Liver (tissue), 9 donors: ENCODE measurements around the gene SERPIND1. TPM values are rescaled to one million over a fixed set of nuclear protein-coding genes. Genes with fewer than 3 reads are reported as not detected.

Source experiments
- DNase-seq: peaks from one replicate; pipeline ENCODE4 v3.0.0-alpha.2; 2017; ENCODE audit warnings: low spot score
- H3K27ac ChIP-seq, 2 donors: one replicate each; pipeline ENCODE4 v1.7.0; 2013; ENCODE audit warnings: inconsistent platforms in 2 of 2, low read length in 2 of 2, control low read depth in 1 of 2, low read depth in 1 of 2, mild to moderate bottlenecking in 1 of 2
- H3K27me3 ChIP-seq, 4 donors: one replicate each; pipeline versions ENCODE4 v1.6.1 to v1.7.0; 2013; ENCODE audit warnings: low read length in 3 of 4, inconsistent platforms in 1 of 4, mild to moderate bottlenecking in 1 of 4, moderate library complexity in 1 of 4; ENCODE audit not compliant: control insufficient read depth in 4 of 4, insufficient read depth in 4 of 4
- H3K36me3 ChIP-seq, 4 donors: one replicate each; pipeline versions ENCODE4 v1.6.1 to v1.7.0; 2013; ENCODE audit warnings: low read length in 3 of 4, mild to moderate bottlenecking in 3 of 4, low read depth in 1 of 4, moderate library complexity in 1 of 4; ENCODE audit not compliant: control insufficient read depth in 4 of 4, insufficient read depth in 3 of 4
- H3K4me1 ChIP-seq, 4 donors: one replicate each; pipeline versions ENCODE4 v1.6.1 to v1.7.0; 2013; ENCODE audit warnings: low read length in 3 of 4, mild to moderate bottlenecking in 3 of 4, moderate library complexity in 1 of 4; ENCODE audit not compliant: control insufficient read depth in 4 of 4, insufficient read depth in 4 of 4
- H3K4me3 ChIP-seq, 3 donors: one replicate each; pipeline versions ENCODE4 v1.6.1 to v1.7.0; 2013; ENCODE audit warnings: low read length in 3 of 3, control low read depth in 1 of 3, low read depth in 1 of 3, mild to moderate bottlenecking in 1 of 3
- H3K9ac ChIP-seq, 2 donors: one replicate each; pipeline ENCODE4 v1.7.0; 2013; ENCODE audit warnings: low read length in 2 of 2, mild to moderate bottlenecking in 2 of 2, moderate library complexity in 2 of 2, control low read depth in 1 of 2, low read depth in 1 of 2
- H3K9me3 ChIP-seq, 4 donors: one replicate each; pipeline versions ENCODE4 v1.6.1 to v1.7.0; 2013; ENCODE audit warnings: low read length in 3 of 4; ENCODE audit not compliant: control insufficient read depth in 4 of 4
- EGR1 ChIP-seq, 2 donors: IDR thresholded peaks; 2 replicates each; pipeline ENCODE4 v1.6.1; 2016 to 2018; ENCODE audit warnings: antibody characterized with exemption in 2 of 2, low read depth in 2 of 2
- FOXA1 ChIP-seq: IDR thresholded peaks from 2 replicates; pipeline ENCODE4 v1.6.1; 2016; ENCODE audit warnings: antibody characterized with exemption
- FOXA2 ChIP-seq: IDR thresholded peaks from 2 replicates; pipeline ENCODE4 v1.6.1; 2016; ENCODE audit warnings: antibody characterized with exemption
- GABPA ChIP-seq, 2 donors: IDR thresholded peaks in 1 of 2; conservative IDR thresholded peaks in 1 of 2; 2 replicates each; pipeline ENCODE4 v1.6.1; 2016; ENCODE audit warnings: antibody characterized with exemption in 2 of 2, mild to moderate bottlenecking in 1 of 2, moderate library complexity in 1 of 2
- HNF4A ChIP-seq, 2 donors: conservative IDR thresholded peaks; 2 replicates each; pipeline ENCODE4 v1.6.1; 2016; ENCODE audit warnings: antibody characterized with exemption in 2 of 2, mild to moderate bottlenecking in 2 of 2
- HNF4G ChIP-seq: IDR thresholded peaks from 2 replicates; pipeline ENCODE4 v1.6.1; 2016; ENCODE audit warnings: antibody characterized with exemption
- JUND ChIP-seq, 2 donors: IDR thresholded peaks; 2 replicates each; pipeline ENCODE4 v1.6.1; 2016; ENCODE audit warnings: antibody characterized with exemption in 2 of 2
- NR2F2 ChIP-seq: IDR thresholded peaks from 2 replicates; pipeline ENCODE4 v1.6.1; 2016; ENCODE audit warnings: antibody characterized with exemption
- RAD21 ChIP-seq, 2 donors: IDR thresholded peaks; 2 replicates each; pipeline ENCODE4 v1.6.1; 2016; ENCODE audit warnings: antibody characterized with exemption in 2 of 2, mild to moderate bottlenecking in 2 of 2
- REST ChIP-seq: IDR thresholded peaks from 2 replicates; pipeline ENCODE4 v1.6.1; 2016; ENCODE audit warnings: antibody characterized with exemption, mild to moderate bottlenecking
- RXRA ChIP-seq, 2 donors: IDR thresholded peaks; 2 replicates each; pipeline ENCODE4 v1.6.1; 2017 to 2018; ENCODE audit warnings: antibody characterized with exemption in 2 of 2, mild to moderate bottlenecking in 1 of 2
- SP1 ChIP-seq: IDR thresholded peaks from 2 replicates; pipeline ENCODE4 v1.6.1; 2018; ENCODE audit warnings: antibody characterized with exemption, mild to moderate bottlenecking
- TAF1 ChIP-seq: conservative IDR thresholded peaks from 2 replicates; pipeline ENCODE4 v1.6.1; 2016; ENCODE audit warnings: antibody characterized with exemption, mild to moderate bottlenecking
- YY1 ChIP-seq: IDR thresholded peaks from 2 replicates; pipeline ENCODE4 v1.6.1; 2016; ENCODE audit warnings: antibody characterized with exemption, mild to moderate bottlenecking
- WGBS: extraction: QIAGEN DNeasy Blood & Tissue Kit; methylation state at CpG from one replicate; pipeline ENCODE4 v1.1.7; 2013; 5-methylcytosine and 5-hydroxymethylcytosine counted together
- polyA plus RNA-seq, 2 donors: library from polyadenylated mRNA; stranded (reverse) in 1 of 2; unstranded in 1 of 2; fragments of 200-250 nt in 1 of 2; fragments of >200 nt in 1 of 2; fragmentation: Nextera tagmentation in 1 of 2; extraction: Ambion mirVana in 1 of 2; gene quantifications; one replicate each; pipeline versions ENCODE4 v1.2.1 to v1.2.3, GENCODE V29; 2013 to 2015
- total RNA-seq, 2 donors: library from RNA; depleted of rRNA; stranded (reverse); fragments of >200 nt; gene quantifications; one replicate each; pipeline ENCODE4 v1.2.3, GENCODE V29; 2014
- TF ChIP-seq, protein P1 (sequence below): IDR thresholded peaks from 2 replicates; pipeline ENCODE4 v1.6.1; 2016; ENCODE audit warnings: antibody characterized with exemption
- TF ChIP-seq, protein P2 (sequence below): fragments of 150-350 bp; IDR thresholded peaks from 2 replicates; pipeline ENCODE4 v1.5.1; 2017; ENCODE audit warnings: improper control_type of control experiment, low read depth, low read length; ENCODE audit not compliant: missing input control
- TF ChIP-seq, protein P3 (sequence below): IDR thresholded peaks from 2 replicates; pipeline ENCODE4 v1.6.1; 2016; ENCODE audit warnings: antibody characterized with exemption
- TF ChIP-seq, protein P4 (sequence below): IDR thresholded peaks from 2 replicates; pipeline ENCODE4 v1.6.1; 2016; ENCODE audit warnings: antibody characterized with exemption
- donor health status: healthy.
- donor health status: healthy.
- donor health status: healthy.
- donor health status: healthy.
- donor health status: healthy.

The SERPIND1 gene
- total and polyA plus RNA-seq, 4 donors = 117 to 176 (median 170) TPM

GRCh38 chr22:20776624-20777405 is 2.9 kb downstream of the SERPIND1 start:
- Histone ChIP-seq H3K27ac (peak overlapping the region; percentile 76 to 96), H3K4me3 (peak overlapping the region; percentile 20 to 75 (median 26)), H3K4me1 (peaks cover 18 to 68% (median 53%) of the 10 kb centered on the region in 4 donors), H3K36me3 (peaks cover 0 to 14% (median 8%) of the 10 kb centered on the region in 4 donors), H3K27me3 (no peaks in the 10 kb centered on the region), H3K9me3 (no peaks in the 10 kb centered on the region), H3K9ac (peak overlapping the region; percentile 70 to 99)
- TF ChIP-seq, protein P1, sequence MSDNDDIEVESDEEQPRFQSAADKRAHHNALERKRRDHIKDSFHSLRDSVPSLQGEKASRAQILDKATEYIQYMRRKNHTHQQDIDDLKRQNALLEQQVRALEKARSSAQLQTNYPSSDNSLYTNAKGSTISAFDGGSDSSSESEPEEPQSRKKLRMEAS = peak; percentile 43
- TF ChIP-seq SP1 (peak; percentile 51), EGR1 (IDR thresholded peaks at IDR 0.05; ENCODE audit: low read depth in 2 of 2) (no peak), HNF4A (conservative IDR thresholded peaks at IDR 0.05) (peak; percentile 36 to 41), RAD21 (IDR thresholded peaks at IDR 0.05) (no peak), GABPA (IDR thresholded peaks at IDR 0.05 in 1 of 2, conservative IDR thresholded peaks at IDR 0.05 in 1 of 2) (no peak), TAF1 (peak; percentile 70), JUND (IDR thresholded peaks at IDR 0.05) (no peak), YY1 (peak; percentile 91), FOXA1 (no peak), FOXA2 (no peak), REST (no peak), RXRA (IDR thresholded peaks at IDR 0.05) (peak; percentile 48 to 74), HNF4G (no peak), NR2F2 (no peak)
- TF ChIP-seq, protein P2, sequence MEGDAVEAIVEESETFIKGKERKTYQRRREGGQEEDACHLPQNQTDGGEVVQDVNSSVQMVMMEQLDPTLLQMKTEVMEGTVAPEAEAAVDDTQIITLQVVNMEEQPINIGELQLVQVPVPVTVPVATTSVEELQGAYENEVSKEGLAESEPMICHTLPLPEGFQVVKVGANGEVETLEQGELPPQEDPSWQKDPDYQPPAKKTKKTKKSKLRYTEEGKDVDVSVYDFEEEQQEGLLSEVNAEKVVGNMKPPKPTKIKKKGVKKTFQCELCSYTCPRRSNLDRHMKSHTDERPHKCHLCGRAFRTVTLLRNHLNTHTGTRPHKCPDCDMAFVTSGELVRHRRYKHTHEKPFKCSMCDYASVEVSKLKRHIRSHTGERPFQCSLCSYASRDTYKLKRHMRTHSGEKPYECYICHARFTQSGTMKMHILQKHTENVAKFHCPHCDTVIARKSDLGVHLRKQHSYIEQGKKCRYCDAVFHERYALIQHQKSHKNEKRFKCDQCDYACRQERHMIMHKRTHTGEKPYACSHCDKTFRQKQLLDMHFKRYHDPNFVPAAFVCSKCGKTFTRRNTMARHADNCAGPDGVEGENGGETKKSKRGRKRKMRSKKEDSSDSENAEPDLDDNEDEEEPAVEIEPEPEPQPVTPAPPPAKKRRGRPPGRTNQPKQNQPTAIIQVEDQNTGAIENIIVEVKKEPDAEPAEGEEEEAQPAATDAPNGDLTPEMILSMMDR = no peak
- TF ChIP-seq, protein P3, sequence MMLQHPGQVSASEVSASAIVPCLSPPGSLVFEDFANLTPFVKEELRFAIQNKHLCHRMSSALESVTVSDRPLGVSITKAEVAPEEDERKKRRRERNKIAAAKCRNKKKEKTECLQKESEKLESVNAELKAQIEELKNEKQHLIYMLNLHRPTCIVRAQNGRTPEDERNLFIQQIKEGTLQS = peak; percentile 25
- TF ChIP-seq, protein P4, sequence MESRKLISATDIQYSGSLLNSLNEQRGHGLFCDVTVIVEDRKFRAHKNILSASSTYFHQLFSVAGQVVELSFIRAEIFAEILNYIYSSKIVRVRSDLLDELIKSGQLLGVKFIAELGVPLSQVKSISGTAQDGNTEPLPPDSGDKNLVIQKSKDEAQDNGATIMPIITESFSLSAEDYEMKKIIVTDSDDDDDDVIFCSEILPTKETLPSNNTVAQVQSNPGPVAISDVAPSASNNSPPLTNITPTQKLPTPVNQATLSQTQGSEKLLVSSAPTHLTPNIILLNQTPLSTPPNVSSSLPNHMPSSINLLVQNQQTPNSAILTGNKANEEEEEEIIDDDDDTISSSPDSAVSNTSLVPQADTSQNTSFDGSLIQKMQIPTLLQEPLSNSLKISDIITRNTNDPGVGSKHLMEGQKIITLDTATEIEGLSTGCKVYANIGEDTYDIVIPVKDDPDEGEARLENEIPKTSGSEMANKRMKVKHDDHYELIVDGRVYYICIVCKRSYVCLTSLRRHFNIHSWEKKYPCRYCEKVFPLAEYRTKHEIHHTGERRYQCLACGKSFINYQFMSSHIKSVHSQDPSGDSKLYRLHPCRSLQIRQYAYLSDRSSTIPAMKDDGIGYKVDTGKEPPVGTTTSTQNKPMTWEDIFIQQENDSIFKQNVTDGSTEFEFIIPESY = no peak
- DNase-seq = no peak
- 49% methylated on average over 17 of the region's 17 CpGs for WGBS
